GM12878 (cell line): ENCODE measurements around the gene NPLOC4. TPM values are rescaled to one million over a fixed set of nuclear protein-coding genes. Genes with fewer than 3 reads are reported as not detected.

ENCODE experiments used
- ETV6 ChIP-seq, 2 experiments: fragments of 450-650 bp in 1 of 2; IDR thresholded peaks in 1 of 2; conservative IDR thresholded peaks in 1 of 2; 2 replicates each; pipeline ENCODE4 v1.6.1; 2014; ENCODE audit warnings: antibody characterized with exemption in 1 of 2, borderline replicate concordance in 1 of 2, low read depth in 1 of 2, mild to moderate bottlenecking in 1 of 2, moderate library complexity in 1 of 2
- FOS ChIP-seq: IDR thresholded peaks from 3 replicates; pipeline ENCODE4 v1.6.1; 2011; ENCODE audit warnings: borderline replicate concordance; ENCODE audit not compliant: insufficient read length; ENCODE audit errors: extremely low read depth
- GATAD2B ChIP-seq: fragments of 450-650 bp; conservative IDR thresholded peaks from 2 replicates; pipeline ENCODE4 v1.6.1; 2017; ENCODE audit warnings: low read depth, mild to moderate bottlenecking, moderate library complexity
- HDAC6 ChIP-seq: fragments of 200-600 bp; sonication (generic); IDR thresholded peaks from one replicate; pipeline ENCODE4 v1.8.0; 2017; ENCODE audit warnings: antibody characterized with exemption; ENCODE audit not compliant: unreplicated experiment
- JUNB ChIP-seq: IDR thresholded peaks from 2 replicates; pipeline ENCODE4 v1.6.1; 2016; ENCODE audit warnings: antibody characterized with exemption, mild to moderate bottlenecking
- NRF1 ChIP-seq: conservative IDR thresholded peaks from 2 replicates; pipeline ENCODE4 v1.6.1; 2011; ENCODE audit warnings: mild to moderate bottlenecking, low read depth, low read length, improper control_type of control experiment
- POLR2AphosphoS5 ChIP-seq: IDR thresholded peaks from 2 replicates; pipeline ENCODE4 v1.6.1; 2011; ENCODE audit warnings: mild to moderate bottlenecking, low read length, inconsistent platforms
- RB1 ChIP-seq: fragments of 450-650 bp; formaldehyde crosslinking; IDR thresholded peaks from 2 replicates; pipeline ENCODE4 v1.6.1; 2017; ENCODE audit warnings: mild to moderate bottlenecking, borderline replicate concordance
- RELA ChIP-seq: fragments of 450-650 bp; IDR thresholded peaks from 2 replicates; pipeline ENCODE4 v1.8.0; 2014; ENCODE audit warnings: borderline replicate concordance; ENCODE audit not compliant: partially characterized antibody
- RFX5 ChIP-seq: IDR thresholded peaks from 2 replicates; pipeline ENCODE4 v1.6.1; 2011; ENCODE audit warnings: low read depth, low read length, improper control_type of control experiment
- STAT1 ChIP-seq: fragments of 450-650 bp; conservative IDR thresholded peaks from 2 replicates; pipeline ENCODE4 v1.6.1; 2014; ENCODE audit warnings: antibody characterized with exemption, mild to moderate bottlenecking
- ZNF24 ChIP-seq: fragments of 450-650 bp; IDR thresholded peaks from 2 replicates; pipeline ENCODE4 v1.6.1; 2017; ENCODE audit warnings: antibody characterized with exemption, mild to moderate bottlenecking
- ZZZ3 ChIP-seq: IDR thresholded peaks from 2 replicates; pipeline ENCODE4 v1.6.1; 2011; ENCODE audit warnings: low read depth; ENCODE audit not compliant: control insufficient read depth, insufficient read length
- polyA plus RNA-seq, 11 experiments: library from polyadenylated mRNA; depleted of rRNA in 4 of 11; unstranded in 6 of 11; stranded (reverse) in 5 of 11; fragments of >200 nt; fragmentation: Nextera tagmentation in 4 of 11; fragmentation: Illumina TruSeq in 1 of 11; extraction: Ambion mirVana in 4 of 11; extraction: Trizol in 1 of 11; gene quantifications; 1 replicate in 1 of 11; 2 replicates in 10 of 11; pipeline versions ENCODE4 v1.2.1 to v1.2.3, GENCODE V29; 2011 to 2016; ENCODE audit warnings: inconsistent platforms in 2 of 11, missing spikeins in 2 of 11, low read depth in 1 of 11
- total RNA-seq, 4 experiments: library from RNA; depleted of rRNA in 3 of 4; stranded (reverse); fragments of >200 nt in 3 of 4; fragmentation: Illumina TruSeq in 1 of 4; extraction: Trizol in 1 of 4; gene quantifications; 2 replicates each; pipeline versions ENCODE4 v1.2.1 to v1.2.3, GENCODE V29; 2013 to 2021
- TF ChIP-seq, protein P1 (sequence below): fragments of 450-650 bp; IDR thresholded peaks from 2 replicates; pipeline ENCODE4 v1.6.1; 2017; ENCODE audit warnings: mild to moderate bottlenecking, low read depth, inconsistent platforms; ENCODE audit not compliant: poor library complexity, severe bottlenecking
- TF ChIP-seq, protein P2 (sequence below): IDR thresholded peaks from 2 replicates; pipeline ENCODE4 v1.6.1; 2012; ENCODE audit warnings: low read depth, low read length, improper control_type of control experiment

The NPLOC4 gene
- total and polyA plus RNA-seq, 10 of the 15 experiments (the other 5 are each of a cell fraction or from before 2014, with no cell fraction given) = 1.5 to 83.7 (median 45.8) TPM

DNA sequence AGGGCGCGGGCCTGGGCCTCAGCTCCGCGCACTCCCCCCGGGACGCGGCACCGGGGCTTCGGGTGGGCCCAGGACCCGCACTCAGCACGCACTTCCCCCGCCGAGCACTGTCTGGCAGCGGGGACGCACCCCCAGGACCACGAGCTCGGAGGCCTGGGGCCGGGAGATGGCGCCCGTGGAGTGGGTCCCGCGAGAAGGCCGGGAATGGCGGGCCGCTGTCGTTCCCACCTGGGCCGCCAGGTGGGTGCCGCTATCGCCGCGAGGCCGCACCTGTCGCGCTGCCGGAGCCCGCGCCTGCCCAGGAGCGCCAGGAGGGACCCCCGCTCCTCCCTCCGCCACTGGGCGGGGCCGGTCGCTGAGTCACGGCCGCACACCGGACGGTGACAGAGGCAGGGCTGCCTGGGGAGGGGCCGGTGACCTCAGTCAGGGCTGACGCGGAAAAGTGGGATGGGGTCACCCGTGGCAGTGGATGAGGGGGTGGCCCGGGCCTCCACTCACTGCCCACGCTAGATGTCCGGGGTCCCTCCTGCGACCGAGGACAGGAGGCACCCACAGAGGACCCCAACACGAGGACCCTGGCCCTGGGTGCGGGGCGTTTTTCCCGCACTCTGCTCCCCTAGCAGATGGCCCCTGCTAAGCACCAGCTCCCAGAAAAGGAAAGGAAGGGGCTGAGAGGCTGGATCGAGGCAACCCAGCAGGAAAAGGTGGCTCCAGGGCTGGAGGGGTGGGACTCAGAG lies 117.5 kb downstream of the NPLOC4 start (continued):
- TF ChIP-seq JUNB (no peak), RELA (no peak), GATAD2B (peak; percentile 92), ZZZ3 (no peak), STAT1 (no peak), ZNF24 (no peak), RB1 (peak; percentile 45; the same call in 1 of the 2 replicates), RFX5 (no peak), NRF1 (0 out of 2 replicates have a peak, but pooled peaks have one; percentile 24), POLR2AphosphoS5 (no peak), FOS (no peak), HDAC6 (no peak), ETV6 (conservative IDR thresholded peaks at IDR 0.05 in 1 of 2, IDR thresholded peaks at IDR 0.05 in 1 of 2; ENCODE audit: borderline replicate concordance in 1 of 2, low read depth in 1 of 2) (no peak)
- TF ChIP-seq, protein P1, sequence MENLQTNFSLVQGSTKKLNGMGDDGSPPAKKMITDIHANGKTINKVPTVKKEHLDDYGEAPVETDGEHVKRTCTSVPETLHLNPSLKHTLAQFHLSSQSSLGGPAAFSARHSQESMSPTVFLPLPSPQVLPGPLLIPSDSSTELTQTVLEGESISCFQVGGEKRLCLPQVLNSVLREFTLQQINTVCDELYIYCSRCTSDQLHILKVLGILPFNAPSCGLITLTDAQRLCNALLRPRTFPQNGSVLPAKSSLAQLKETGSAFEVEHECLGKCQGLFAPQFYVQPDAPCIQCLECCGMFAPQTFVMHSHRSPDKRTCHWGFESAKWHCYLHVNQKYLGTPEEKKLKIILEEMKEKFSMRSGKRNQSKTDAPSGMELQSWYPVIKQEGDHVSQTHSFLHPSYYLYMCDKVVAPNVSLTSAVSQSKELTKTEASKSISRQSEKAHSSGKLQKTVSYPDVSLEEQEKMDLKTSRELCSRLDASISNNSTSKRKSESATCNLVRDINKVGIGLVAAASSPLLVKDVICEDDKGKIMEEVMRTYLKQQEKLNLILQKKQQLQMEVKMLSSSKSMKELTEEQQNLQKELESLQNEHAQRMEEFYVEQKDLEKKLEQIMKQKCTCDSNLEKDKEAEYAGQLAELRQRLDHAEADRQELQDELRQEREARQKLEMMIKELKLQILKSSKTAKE = no peak
- TF ChIP-seq, protein P2, sequence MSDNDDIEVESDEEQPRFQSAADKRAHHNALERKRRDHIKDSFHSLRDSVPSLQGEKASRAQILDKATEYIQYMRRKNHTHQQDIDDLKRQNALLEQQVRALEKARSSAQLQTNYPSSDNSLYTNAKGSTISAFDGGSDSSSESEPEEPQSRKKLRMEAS = peak; percentile 48; the same call in 1 of the 2 replicates
- TF ChIP-seq, all 136 proteins: peak for 23
